Suprapubic skin (tissue), 4 donors: ENCODE results near the gene RPS16. TPM values are rescaled to one million over a fixed set of nuclear protein-coding genes. Genes with fewer than 3 reads are reported as not detected.
A peak's percentile ranks its signal among the peaks of the same experiment; 100 is the strongest.

Source experiments
- DNase-seq, 2 donors: peaks; one replicate each; pipeline ENCODE4 v3.0.0-alpha.2; 2019; ENCODE audit warnings: low spot score in 2 of 2
- H3K27ac ChIP-seq: fragments of 200-600 bp; sonication (generic); one replicate; pipeline ENCODE4 v1.5.1; 2019
- H3K27me3 ChIP-seq: fragments of 200-600 bp; sonication (generic); one replicate; pipeline ENCODE4 v1.5.1; 2019
- H3K36me3 ChIP-seq: fragments of 200-600 bp; sonication (generic); one replicate; pipeline ENCODE4 v1.5.1; 2019
- H3K4me1 ChIP-seq: fragments of 200-600 bp; sonication (generic); one replicate; pipeline ENCODE4 v1.5.1; 2019
- H3K4me3 ChIP-seq: fragments of 200-600 bp; sonication (generic); one replicate; pipeline ENCODE4 v1.5.1; 2019; ENCODE audit warnings: mild to moderate bottlenecking
- H3K9me3 ChIP-seq: fragments of 200-600 bp; sonication (generic); one replicate; pipeline ENCODE4 v1.5.1; 2019
- CTCF ChIP-seq, 2 donors: fragments of 200-600 bp in 1 of 2; fragments of 450-650 bp in 1 of 2; sonication (generic) in 1 of 2; IDR thresholded peaks; one replicate each; pipeline ENCODE4 v1.5.1; 2016 to 2019; ENCODE audit warnings: antibody characterized with exemption in 2 of 2, mild to moderate bottlenecking in 1 of 2, moderate library complexity in 1 of 2
- EP300 ChIP-seq: sonication (generic); formaldehyde crosslinking; IDR thresholded peaks from one replicate; pipeline ENCODE4 v1.6.1; 2017; ENCODE audit warnings: antibody characterized with exemption
- POLR2A ChIP-seq, 2 donors: fragments of 450-650 bp; IDR thresholded peaks; one replicate each; pipeline ENCODE4 v1.6.1; 2017; ENCODE audit warnings: antibody characterized with exemption in 2 of 2, mild to moderate bottlenecking in 2 of 2, moderate library complexity in 2 of 2
- POLR2AphosphoS5 ChIP-seq, 3 donors: sonication (generic); formaldehyde crosslinking; IDR thresholded peaks; one replicate each; pipeline ENCODE4 v1.6.1; 2017; ENCODE audit warnings: antibody characterized with exemption in 3 of 3
- WGBS: methylation state at CpG from one replicate; pipeline ENCODE4 v1.1.5; 2018; 5-methylcytosine and 5-hydroxymethylcytosine counted together
- total RNA-seq, 4 donors: library from RNA; depleted of rRNA; stranded (reverse); fragments of >200 nt; gene quantifications; one replicate each; pipeline ENCODE4 v1.1.0, GENCODE V29; 2016

Gene RPS16
- total RNA-seq, 4 donors from 2014 or later: 1,096 to 2,035 (median 1,787) TPM

- Histone ChIP-seq H3K36me3 (peaks cover 5% of the 10 kb centered on the region), H3K4me3 (no peak overlapping the region), H3K27ac (peak overlapping the region; percentile 95), H3K9me3 (no peaks in the 10 kb centered on the region), H3K4me1 (peaks cover 75% of the 10 kb centered on the region), H3K27me3 (no peaks in the 10 kb centered on the region)
- DNase-seq: no peak
- WGBS: 75% methylated on average over 4 of the region's 4 CpGs
- no peak for TF ChIP-seq CTCF (IDR thresholded peaks at IDR 0.05)
- no peak for TF ChIP-seq POLR2A (IDR thresholded peaks at IDR 0.05)
- no peak for TF ChIP-seq POLR2AphosphoS5 (IDR thresholded peaks at IDR 0.05)
- TF ChIP-seq EP300: no peak
These were observed 35.7 kb downstream of the RPS16 start for GRCh38 chr19:39400061-39400460.

- peaks cover 8% of the 10 kb centered on the region for H3K36me3 ChIP-seq
- H3K9me3 ChIP-seq: no peaks in the 10 kb centered on the region
- no peak overlapping the region for H3K4me3 ChIP-seq
- 86% methylated on average over 4 of the region's 4 CpGs for WGBS
- DNase-seq: no peak
- H3K27me3 ChIP-seq: no peaks in the 10 kb centered on the region
- H3K4me1 ChIP-seq: peaks cover 71% of the 10 kb centered on the region
- TF ChIP-seq CTCF (IDR thresholded peaks at IDR 0.05): no peak
- no peak for TF ChIP-seq POLR2AphosphoS5 (IDR thresholded peaks at IDR 0.05)
- no peak for TF ChIP-seq POLR2A (IDR thresholded peaks at IDR 0.05)
- no peak for TF ChIP-seq EP300
- H3K27ac ChIP-seq: peak overlapping the region; percentile 95
These were observed 36.1 kb downstream of the RPS16 start for GRCh38 chr19:39399668-39400050.

- DNase-seq: peak; percentile 92 to 95
- peaks cover 18% of the 10 kb centered on the region for H3K36me3 ChIP-seq
- H3K4me3 ChIP-seq: peak overlapping the region; percentile 9
- peak overlapping the region; percentile 95 for H3K27ac ChIP-seq
- H3K4me1 ChIP-seq: peaks cover 62% of the 10 kb centered on the region
- no peaks in the 10 kb centered on the region for H3K27me3 ChIP-seq
- H3K9me3 ChIP-seq: no peaks in the 10 kb centered on the region
- TF ChIP-seq EP300 (no peak), POLR2A (IDR thresholded peaks at IDR 0.05) (no peak), POLR2AphosphoS5 (IDR thresholded peaks at IDR 0.05) (peak; percentile 25 to 41 (median 35)), CTCF (IDR thresholded peaks at IDR 0.05) (no peak)
- WGBS: 31% methylated on average over 11 of the region's 11 CpGs
These were observed 37.4 kb downstream of the RPS16 start for GRCh38 chr19:39398297-39398864.

GRCh38 chr19:39397360-39398296 lies 38.1 kb downstream of the RPS16 start:
- Histone ChIP-seq H3K4me1 (peaks cover 56% of the 10 kb centered on the region), H3K4me3 (peak overlapping the region; percentile 9), H3K36me3 (peaks cover 20% of the 10 kb centered on the region), H3K9me3 (no peaks in the 10 kb centered on the region), H3K27me3 (no peaks in the 10 kb centered on the region), H3K27ac (peak overlapping the region; percentile 95)
- WGBS: 35% methylated on average over 7 of the region's 17 CpGs
- TF ChIP-seq CTCF (IDR thresholded peaks at IDR 0.05) (peak; percentile 96 to 97), EP300 (no peak), POLR2AphosphoS5 (IDR thresholded peaks at IDR 0.05) (peak in 2 of 3 donors; percentile 42 to 61), POLR2A (IDR thresholded peaks at IDR 0.05) (peak in 1 of 2 donors; percentile 20)
- peak; percentile 91 to 95 for DNase-seq
